OCI-LY1 (cell line): ENCODE measurements around the gene GHRH.

ENCODE experiments used
- CTCF ChIP-seq: fragments of 200-600 bp; sonication (generic), shearing (Covaris generic); IDR thresholded peaks from 2 replicates; pipeline ENCODE4 v1.5.1; 2017; ENCODE audit warnings: mild to moderate bottlenecking, antibody characterized with exemption, low read length, moderate library complexity, mixed read lengths
- EZH2 ChIP-seq: fragments of 200-600 bp; sonication (generic), shearing (Covaris generic); IDR thresholded peaks from 2 replicates; pipeline ENCODE4 v1.8.0; 2017; ENCODE audit warnings: borderline replicate concordance, mixed run types, mild to moderate bottlenecking, antibody characterized with exemption, low read length, moderate library complexity, mixed read lengths

GRCh38 chr20:37245216-37246150 is 16.1 kb downstream of the GHRH start:
- TF ChIP-seq CTCF: no peak
- no peak for TF ChIP-seq EZH2
